Liver (tissue), 9 donors: ENCODE measurements around the gene OR7C2. TPM values are rescaled to one million over a fixed set of nuclear protein-coding genes. Genes with fewer than 3 reads are reported as not detected.

Experiments
- DNase-seq: peaks from one replicate; pipeline ENCODE4 v3.0.0-alpha.2; 2017; ENCODE audit warnings: low spot score
- H3K27ac ChIP-seq, 2 donors: one replicate each; pipeline ENCODE4 v1.7.0; 2013; ENCODE audit warnings: inconsistent platforms in 2 of 2, low read length in 2 of 2, control low read depth in 1 of 2, low read depth in 1 of 2, mild to moderate bottlenecking in 1 of 2
- H3K27me3 ChIP-seq, 4 donors: one replicate each; pipeline versions ENCODE4 v1.6.1 to v1.7.0; 2013; ENCODE audit warnings: low read length in 3 of 4, inconsistent platforms in 1 of 4, mild to moderate bottlenecking in 1 of 4, moderate library complexity in 1 of 4; ENCODE audit not compliant: control insufficient read depth in 4 of 4, insufficient read depth in 4 of 4
- H3K36me3 ChIP-seq, 4 donors: one replicate each; pipeline versions ENCODE4 v1.6.1 to v1.7.0; 2013; ENCODE audit warnings: low read length in 3 of 4, mild to moderate bottlenecking in 3 of 4, low read depth in 1 of 4, moderate library complexity in 1 of 4; ENCODE audit not compliant: control insufficient read depth in 4 of 4, insufficient read depth in 3 of 4
- H3K4me1 ChIP-seq, 4 donors: one replicate each; pipeline versions ENCODE4 v1.6.1 to v1.7.0; 2013; ENCODE audit warnings: low read length in 3 of 4, mild to moderate bottlenecking in 3 of 4, moderate library complexity in 1 of 4; ENCODE audit not compliant: control insufficient read depth in 4 of 4, insufficient read depth in 4 of 4
- H3K4me3 ChIP-seq, 3 donors: one replicate each; pipeline versions ENCODE4 v1.6.1 to v1.7.0; 2013; ENCODE audit warnings: low read length in 3 of 3, control low read depth in 1 of 3, low read depth in 1 of 3, mild to moderate bottlenecking in 1 of 3
- H3K9ac ChIP-seq, 2 donors: one replicate each; pipeline ENCODE4 v1.7.0; 2013; ENCODE audit warnings: low read length in 2 of 2, mild to moderate bottlenecking in 2 of 2, moderate library complexity in 2 of 2, control low read depth in 1 of 2, low read depth in 1 of 2
- H3K9me3 ChIP-seq, 4 donors: one replicate each; pipeline versions ENCODE4 v1.6.1 to v1.7.0; 2013; ENCODE audit warnings: low read length in 3 of 4; ENCODE audit not compliant: control insufficient read depth in 4 of 4
- EGR1 ChIP-seq, 2 donors: IDR thresholded peaks; 2 replicates each; pipeline ENCODE4 v1.6.1; 2016 to 2018; ENCODE audit warnings: antibody characterized with exemption in 2 of 2, low read depth in 2 of 2
- FOXA2 ChIP-seq: IDR thresholded peaks from 2 replicates; pipeline ENCODE4 v1.6.1; 2016; ENCODE audit warnings: antibody characterized with exemption
- GABPA ChIP-seq, 2 donors: IDR thresholded peaks in 1 of 2; conservative IDR thresholded peaks in 1 of 2; 2 replicates each; pipeline ENCODE4 v1.6.1; 2016; ENCODE audit warnings: antibody characterized with exemption in 2 of 2, mild to moderate bottlenecking in 1 of 2, moderate library complexity in 1 of 2
- HNF4A ChIP-seq, 2 donors: conservative IDR thresholded peaks; 2 replicates each; pipeline ENCODE4 v1.6.1; 2016; ENCODE audit warnings: antibody characterized with exemption in 2 of 2, mild to moderate bottlenecking in 2 of 2
- HNF4G ChIP-seq: IDR thresholded peaks from 2 replicates; pipeline ENCODE4 v1.6.1; 2016; ENCODE audit warnings: antibody characterized with exemption
- JUND ChIP-seq, 2 donors: IDR thresholded peaks; 2 replicates each; pipeline ENCODE4 v1.6.1; 2016; ENCODE audit warnings: antibody characterized with exemption in 2 of 2
- NR2F2 ChIP-seq: IDR thresholded peaks from 2 replicates; pipeline ENCODE4 v1.6.1; 2016; ENCODE audit warnings: antibody characterized with exemption
- RAD21 ChIP-seq, 2 donors: IDR thresholded peaks; 2 replicates each; pipeline ENCODE4 v1.6.1; 2016; ENCODE audit warnings: antibody characterized with exemption in 2 of 2, mild to moderate bottlenecking in 2 of 2
- RXRA ChIP-seq, 2 donors: IDR thresholded peaks; 2 replicates each; pipeline ENCODE4 v1.6.1; 2017 to 2018; ENCODE audit warnings: antibody characterized with exemption in 2 of 2, mild to moderate bottlenecking in 1 of 2
- TAF1 ChIP-seq: conservative IDR thresholded peaks from 2 replicates; pipeline ENCODE4 v1.6.1; 2016; ENCODE audit warnings: antibody characterized with exemption, mild to moderate bottlenecking
- YY1 ChIP-seq: IDR thresholded peaks from 2 replicates; pipeline ENCODE4 v1.6.1; 2016; ENCODE audit warnings: antibody characterized with exemption, mild to moderate bottlenecking
- WGBS: extraction: QIAGEN DNeasy Blood & Tissue Kit; methylation state at CpG from one replicate; pipeline ENCODE4 v1.1.7; 2013; 5-methylcytosine and 5-hydroxymethylcytosine counted together
- polyA plus RNA-seq, 2 donors: library from polyadenylated mRNA; stranded (reverse) in 1 of 2; unstranded in 1 of 2; fragments of 200-250 nt in 1 of 2; fragments of >200 nt in 1 of 2; fragmentation: Nextera tagmentation in 1 of 2; extraction: Ambion mirVana in 1 of 2; gene quantifications; one replicate each; pipeline versions ENCODE4 v1.2.1 to v1.2.3, GENCODE V29; 2013 to 2015
- total RNA-seq, 2 donors: library from RNA; depleted of rRNA; stranded (reverse); fragments of >200 nt; gene quantifications; one replicate each; pipeline ENCODE4 v1.2.3, GENCODE V29; 2014
- TF ChIP-seq, protein P1 (sequence below): IDR thresholded peaks from 2 replicates; pipeline ENCODE4 v1.6.1; 2016; ENCODE audit warnings: antibody characterized with exemption
- TF ChIP-seq, protein P2 (sequence below): IDR thresholded peaks from 2 replicates; pipeline ENCODE4 v1.6.1; 2016; ENCODE audit warnings: antibody characterized with exemption
- TF ChIP-seq, protein P3 (sequence below): IDR thresholded peaks from 2 replicates; pipeline ENCODE4 v1.6.1; 2016; ENCODE audit warnings: antibody characterized with exemption, mild to moderate bottlenecking
- TF ChIP-seq, protein P4 (sequence below): fragments of 150-350 bp; IDR thresholded peaks from 2 replicates; pipeline ENCODE4 v1.5.1; 2017; ENCODE audit warnings: improper control_type of control experiment, low read depth, low read length; ENCODE audit not compliant: missing input control
- donor health status: healthy.
- donor health status: healthy.
- donor health status: healthy.
- donor health status: healthy.
- donor health status: healthy.

OR7C2 gene
- total and polyA plus RNA-seq, 4 donors: not detected

DNA sequence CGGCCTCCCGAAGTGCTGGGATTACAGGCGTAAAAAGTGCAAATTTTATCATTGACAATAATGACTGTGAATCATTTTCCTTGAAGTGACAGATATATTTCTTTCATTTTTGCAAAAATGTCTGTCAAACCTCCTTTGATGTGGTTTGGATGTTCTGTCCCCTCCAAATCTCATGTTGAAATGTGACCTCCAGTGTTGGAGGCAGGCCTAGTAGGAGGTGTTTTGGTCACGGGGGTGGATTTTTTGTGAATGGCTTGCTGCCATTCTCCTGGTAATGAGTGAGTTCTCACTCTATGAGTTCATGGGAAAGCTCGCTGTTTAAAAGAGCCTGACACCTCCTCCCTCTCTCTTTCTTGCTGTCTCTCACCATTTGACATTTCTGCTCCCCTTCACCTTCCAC is 43.8 kb downstream of the OR7C2 start:
- H3K4me1 ChIP-seq: no peaks in the 10 kb centered on the region
- H3K9ac ChIP-seq: no peak overlapping the region
- DNase-seq: no peak
- no peak overlapping the region for H3K27ac ChIP-seq
- H3K4me3 ChIP-seq: no peak overlapping the region
- WGBS: 72% methylated on average over 5 of the region's 5 CpGs
- H3K9me3 ChIP-seq: no peaks in the 10 kb centered on the region
- TF ChIP-seq, protein P1, sequence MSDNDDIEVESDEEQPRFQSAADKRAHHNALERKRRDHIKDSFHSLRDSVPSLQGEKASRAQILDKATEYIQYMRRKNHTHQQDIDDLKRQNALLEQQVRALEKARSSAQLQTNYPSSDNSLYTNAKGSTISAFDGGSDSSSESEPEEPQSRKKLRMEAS: no peak
- TF ChIP-seq, protein P2, sequence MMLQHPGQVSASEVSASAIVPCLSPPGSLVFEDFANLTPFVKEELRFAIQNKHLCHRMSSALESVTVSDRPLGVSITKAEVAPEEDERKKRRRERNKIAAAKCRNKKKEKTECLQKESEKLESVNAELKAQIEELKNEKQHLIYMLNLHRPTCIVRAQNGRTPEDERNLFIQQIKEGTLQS: no peak
- no peak for TF ChIP-seq JUND (IDR thresholded peaks at IDR 0.05)
- TF ChIP-seq RAD21 (IDR thresholded peaks at IDR 0.05): no peak
- no peak for TF ChIP-seq FOXA2
- no peak for TF ChIP-seq GABPA (IDR thresholded peaks at IDR 0.05 in 1 of 2, conservative IDR thresholded peaks at IDR 0.05 in 1 of 2)
- TF ChIP-seq NR2F2: no peak
- TF ChIP-seq, protein P3, sequence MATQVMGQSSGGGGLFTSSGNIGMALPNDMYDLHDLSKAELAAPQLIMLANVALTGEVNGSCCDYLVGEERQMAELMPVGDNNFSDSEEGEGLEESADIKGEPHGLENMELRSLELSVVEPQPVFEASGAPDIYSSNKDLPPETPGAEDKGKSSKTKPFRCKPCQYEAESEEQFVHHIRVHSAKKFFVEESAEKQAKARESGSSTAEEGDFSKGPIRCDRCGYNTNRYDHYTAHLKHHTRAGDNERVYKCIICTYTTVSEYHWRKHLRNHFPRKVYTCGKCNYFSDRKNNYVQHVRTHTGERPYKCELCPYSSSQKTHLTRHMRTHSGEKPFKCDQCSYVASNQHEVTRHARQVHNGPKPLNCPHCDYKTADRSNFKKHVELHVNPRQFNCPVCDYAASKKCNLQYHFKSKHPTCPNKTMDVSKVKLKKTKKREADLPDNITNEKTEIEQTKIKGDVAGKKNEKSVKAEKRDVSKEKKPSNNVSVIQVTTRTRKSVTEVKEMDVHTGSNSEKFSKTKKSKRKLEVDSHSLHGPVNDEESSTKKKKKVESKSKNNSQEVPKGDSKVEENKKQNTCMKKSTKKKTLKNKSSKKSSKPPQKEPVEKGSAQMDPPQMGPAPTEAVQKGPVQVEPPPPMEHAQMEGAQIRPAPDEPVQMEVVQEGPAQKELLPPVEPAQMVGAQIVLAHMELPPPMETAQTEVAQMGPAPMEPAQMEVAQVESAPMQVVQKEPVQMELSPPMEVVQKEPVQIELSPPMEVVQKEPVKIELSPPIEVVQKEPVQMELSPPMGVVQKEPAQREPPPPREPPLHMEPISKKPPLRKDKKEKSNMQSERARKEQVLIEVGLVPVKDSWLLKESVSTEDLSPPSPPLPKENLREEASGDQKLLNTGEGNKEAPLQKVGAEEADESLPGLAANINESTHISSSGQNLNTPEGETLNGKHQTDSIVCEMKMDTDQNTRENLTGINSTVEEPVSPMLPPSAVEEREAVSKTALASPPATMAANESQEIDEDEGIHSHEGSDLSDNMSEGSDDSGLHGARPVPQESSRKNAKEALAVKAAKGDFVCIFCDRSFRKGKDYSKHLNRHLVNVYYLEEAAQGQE: no peak
- TF ChIP-seq HNF4G: no peak
- TF ChIP-seq RXRA (IDR thresholded peaks at IDR 0.05): no peak
- no peak for TF ChIP-seq EGR1 (IDR thresholded peaks at IDR 0.05; ENCODE audit: low read depth in 2 of 2)
- TF ChIP-seq, protein P4, sequence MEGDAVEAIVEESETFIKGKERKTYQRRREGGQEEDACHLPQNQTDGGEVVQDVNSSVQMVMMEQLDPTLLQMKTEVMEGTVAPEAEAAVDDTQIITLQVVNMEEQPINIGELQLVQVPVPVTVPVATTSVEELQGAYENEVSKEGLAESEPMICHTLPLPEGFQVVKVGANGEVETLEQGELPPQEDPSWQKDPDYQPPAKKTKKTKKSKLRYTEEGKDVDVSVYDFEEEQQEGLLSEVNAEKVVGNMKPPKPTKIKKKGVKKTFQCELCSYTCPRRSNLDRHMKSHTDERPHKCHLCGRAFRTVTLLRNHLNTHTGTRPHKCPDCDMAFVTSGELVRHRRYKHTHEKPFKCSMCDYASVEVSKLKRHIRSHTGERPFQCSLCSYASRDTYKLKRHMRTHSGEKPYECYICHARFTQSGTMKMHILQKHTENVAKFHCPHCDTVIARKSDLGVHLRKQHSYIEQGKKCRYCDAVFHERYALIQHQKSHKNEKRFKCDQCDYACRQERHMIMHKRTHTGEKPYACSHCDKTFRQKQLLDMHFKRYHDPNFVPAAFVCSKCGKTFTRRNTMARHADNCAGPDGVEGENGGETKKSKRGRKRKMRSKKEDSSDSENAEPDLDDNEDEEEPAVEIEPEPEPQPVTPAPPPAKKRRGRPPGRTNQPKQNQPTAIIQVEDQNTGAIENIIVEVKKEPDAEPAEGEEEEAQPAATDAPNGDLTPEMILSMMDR: no peak
- TF ChIP-seq TAF1: no peak
- TF ChIP-seq YY1: no peak
- TF ChIP-seq HNF4A (conservative IDR thresholded peaks at IDR 0.05): no peak
- H3K27me3 ChIP-seq: peaks cover 0 to 7% (median 0%) of the 10 kb centered on the region in 4 donors
- H3K36me3 ChIP-seq: no peaks in the 10 kb centered on the region

Other genes with a start within 250 kb of the OR7C2 start
- gene ADGRE2, start 162.9 kb upstream of the OR7C2 start, total RNA-seq: 1 to 10 TPM; 1.0 to 5.3 TPM
- gene ADGRE2, start 162.9 kb upstream of the OR7C2 start, polyA plus RNA-seq: 1 to 10 TPM in 1 of 2 donors, under 1 TPM in 1; 0.40 to 1.3 TPM
- not detected for gene OR7A5, start 106.3 kb upstream of the OR7C2 start, total RNA-seq
- not detected for gene OR7A5, start 106.3 kb upstream of the OR7C2 start, polyA plus RNA-seq
- under 1 TPM in 1 of 2 donors, not detected in 1; 0.14 TPM for gene OR7C1, start 106.3 kb upstream of the OR7C2 start, total RNA-seq
- under 1 TPM in 1 of 2 donors, not detected in 1; 0.06 TPM for gene OR7C1, start 106.3 kb upstream of the OR7C2 start, polyA plus RNA-seq
- gene OR7A10, start 92.6 kb upstream of the OR7C2 start, total RNA-seq: not detected
- not detected for gene OR7A10, start 92.6 kb upstream of the OR7C2 start, polyA plus RNA-seq
- gene OR7A17, start 55.4 kb upstream of the OR7C2 start, total RNA-seq: not detected
- not detected for gene OR7A17, start 55.4 kb upstream of the OR7C2 start, polyA plus RNA-seq
- not detected for gene SLC1A6, start 38.4 kb downstream of the OR7C2 start, total RNA-seq
- gene SLC1A6, start 38.4 kb downstream of the OR7C2 start, polyA plus RNA-seq: not detected
- not detected for gene CASP14, start 108.0 kb downstream of the OR7C2 start, total RNA-seq
- not detected for gene CASP14, start 108.0 kb downstream of the OR7C2 start, polyA plus RNA-seq
- not detected for gene OR1I1, start 140.7 kb downstream of the OR7C2 start, total RNA-seq
- gene OR1I1, start 140.7 kb downstream of the OR7C2 start, polyA plus RNA-seq: not detected
- gene SYDE1, start 165.9 kb downstream of the OR7C2 start, total RNA-seq: 1 to 10 TPM; 3.5 to 4.0 TPM
- gene SYDE1, start 165.9 kb downstream of the OR7C2 start, polyA plus RNA-seq: 1 to 10 TPM in 1 of 2 donors, under 1 TPM in 1; 0.72 to 4.2 TPM